ENCODE results near the gene PABPC3. TPM values are rescaled to one million over a fixed set of nuclear protein-coding genes. Genes with fewer than 3 reads are reported as not detected.

PABPC3 gene
- total and polyA plus RNA-seq, 2 donors from 2014 or later = 0.22 TPM; not detected in 1

DNA sequence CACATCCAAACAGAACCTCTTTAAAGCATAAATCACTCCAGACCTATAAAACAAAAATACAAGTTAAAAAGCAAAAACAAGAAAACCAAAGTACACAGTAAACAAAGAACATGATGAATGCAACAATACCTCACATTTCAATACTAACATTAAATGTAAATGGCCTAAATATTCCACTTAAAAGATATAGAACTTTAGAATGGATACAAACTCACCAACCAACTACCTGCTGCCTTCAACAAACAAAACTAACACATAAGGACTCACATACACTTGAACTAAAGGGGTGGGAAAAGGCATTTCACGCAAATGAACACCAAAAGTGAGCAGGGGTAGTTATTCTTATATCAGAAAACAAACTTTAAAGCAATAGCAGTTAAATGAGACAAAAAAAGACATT is 44.9 kb upstream of the PABPC3 start:
- Histone ChIP-seq H3K9me3 (ENCODE audit: control insufficient read depth in 2 of 3, insufficient read depth in 1 of 3, low read length in 3 of 3) (peaks cover 0 to 8% (median 0%) of the 10 kb centered on the region in 3 donors), H3K9ac (ENCODE audit: low read length in 3 of 3) (no peak overlapping the region), H3K36me3 (ENCODE audit: control insufficient read depth in 2 of 3, insufficient read depth in 3 of 3, low read length in 3 of 3) (no peaks in the 10 kb centered on the region), H3K27me3 (ENCODE audit: control insufficient read depth, insufficient read depth, low read length) (peaks cover 7% of the 10 kb centered on the region), H3K4me3 (ENCODE audit: low read length in 3 of 3) (no peak overlapping the region), H3K27ac (ENCODE audit: low read depth in 2 of 2, low read length in 2 of 2) (no peak overlapping the region), H3K4me1 (ENCODE audit: control insufficient read depth in 2 of 3, insufficient read depth in 2 of 3, low read depth in 1 of 3, low read length in 3 of 3) (no peaks in the 10 kb centered on the region)
- FAIRE-seq (no peak), DNase-seq (no peak)
- TF ChIP-seq CTCF (IDR thresholded peaks at IDR 0.05; ENCODE audit: borderline replicate concordance, extremely low read depth, insufficient read depth) = no peak
- intact Hi-C loops (cut with DNase I) = no loop called here

DNA sequence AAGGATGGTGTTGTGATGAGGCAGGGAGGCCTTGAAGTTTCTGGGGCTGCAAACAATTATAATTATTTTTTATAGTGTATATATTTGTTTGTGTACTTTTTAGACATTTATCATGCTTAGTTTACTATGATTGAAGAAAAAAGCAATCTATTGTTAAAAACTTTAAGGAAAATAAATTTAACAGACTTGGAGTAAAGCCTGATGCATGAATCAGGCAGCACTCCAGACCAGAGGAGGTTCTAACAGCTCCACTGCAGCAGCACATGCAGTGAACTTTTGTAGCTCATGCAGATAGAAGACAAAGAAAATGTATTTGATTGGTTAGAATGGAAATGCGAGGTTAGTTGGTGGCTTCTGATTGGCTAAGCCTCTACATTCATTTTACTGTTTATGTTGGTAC is 36.8 kb upstream of the PABPC3 start:
- H3K9me3 ChIP-seq (ENCODE audit: control insufficient read depth in 2 of 3, insufficient read depth in 1 of 3, low read length in 3 of 3) = no peaks in the 10 kb centered on the region
- H3K4me3 ChIP-seq (ENCODE audit: low read length in 3 of 3) = no peak overlapping the region
- H3K27ac ChIP-seq (ENCODE audit: low read depth in 2 of 2, low read length in 2 of 2) = no peak overlapping the region
- no peak overlapping the region for H3K9ac ChIP-seq (ENCODE audit: low read length in 3 of 3)
- no peaks in the 10 kb centered on the region for H3K4me1 ChIP-seq (ENCODE audit: control insufficient read depth in 2 of 3, insufficient read depth in 2 of 3, low read depth in 1 of 3, low read length in 3 of 3)
- intact Hi-C loops (cut with DNase I) = no loop called here
- DNase-seq (no peak), FAIRE-seq (no peak)
- no peak for TF ChIP-seq CTCF (IDR thresholded peaks at IDR 0.05; ENCODE audit: borderline replicate concordance, extremely low read depth, insufficient read depth)
- no peaks in the 10 kb centered on the region for H3K36me3 ChIP-seq (ENCODE audit: control insufficient read depth in 2 of 3, insufficient read depth in 3 of 3, low read length in 3 of 3)
- H3K27me3 ChIP-seq (ENCODE audit: control insufficient read depth, insufficient read depth, low read length) = no peaks in the 10 kb centered on the region

DNA sequence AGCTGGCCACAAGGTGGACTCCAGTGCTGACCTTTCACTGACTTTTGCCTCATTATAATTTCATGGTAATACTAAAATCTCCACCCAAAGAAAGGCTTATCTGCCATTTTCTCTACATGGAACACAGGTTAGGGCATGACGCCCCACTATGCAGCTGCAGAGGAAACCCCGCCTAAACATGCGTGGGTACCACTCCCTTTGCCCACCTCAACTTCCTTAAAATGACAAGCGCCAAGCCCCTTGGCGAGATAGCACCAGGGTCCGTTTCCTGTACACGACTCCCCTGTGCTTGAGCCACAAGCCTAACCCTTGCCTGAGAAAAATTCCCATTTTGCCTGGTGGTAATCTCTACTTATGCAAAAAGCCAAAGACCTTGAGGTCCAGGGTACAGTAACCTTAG is 36.0 kb upstream of the PABPC3 start:
- intact Hi-C loops (cut with DNase I) = no loop called here
- H3K36me3 ChIP-seq (ENCODE audit: control insufficient read depth in 2 of 3, insufficient read depth in 3 of 3, low read length in 3 of 3) = no peaks in the 10 kb centered on the region
- H3K4me1 ChIP-seq (ENCODE audit: control insufficient read depth in 2 of 3, insufficient read depth in 2 of 3, low read depth in 1 of 3, low read length in 3 of 3) = no peaks in the 10 kb centered on the region
- no peaks in the 10 kb centered on the region for H3K9me3 ChIP-seq (ENCODE audit: control insufficient read depth in 2 of 3, insufficient read depth in 1 of 3, low read length in 3 of 3)
- no peak for DNase-seq
- no peak for TF ChIP-seq CTCF (IDR thresholded peaks at IDR 0.05; ENCODE audit: borderline replicate concordance, extremely low read depth, insufficient read depth)
- H3K27ac ChIP-seq (ENCODE audit: low read depth in 2 of 2, low read length in 2 of 2) = no peak overlapping the region
- no peak for FAIRE-seq
- no peak overlapping the region for H3K4me3 ChIP-seq (ENCODE audit: low read length in 3 of 3)
- H3K27me3 ChIP-seq (ENCODE audit: control insufficient read depth, insufficient read depth, low read length) = no peaks in the 10 kb centered on the region
- no peak overlapping the region for H3K9ac ChIP-seq (ENCODE audit: low read length in 3 of 3)

GRCh38 chr13:25062479-25062878 is 33.5 kb upstream of the PABPC3 start:
- FAIRE-seq = no peak
- Histone ChIP-seq H3K9me3 (ENCODE audit: control insufficient read depth in 2 of 3, insufficient read depth in 1 of 3, low read length in 3 of 3) (no peaks in the 10 kb centered on the region), H3K27ac (ENCODE audit: low read depth in 2 of 2, low read length in 2 of 2) (no peak overlapping the region), H3K27me3 (ENCODE audit: control insufficient read depth, insufficient read depth, low read length) (no peaks in the 10 kb centered on the region), H3K9ac (ENCODE audit: low read length in 3 of 3) (no peak overlapping the region), H3K4me3 (ENCODE audit: low read length in 3 of 3) (no peak overlapping the region), H3K36me3 (ENCODE audit: control insufficient read depth in 2 of 3, insufficient read depth in 3 of 3, low read length in 3 of 3) (no peaks in the 10 kb centered on the region), H3K4me1 (ENCODE audit: control insufficient read depth in 2 of 3, insufficient read depth in 2 of 3, low read depth in 1 of 3, low read length in 3 of 3) (no peaks in the 10 kb centered on the region)
- intact Hi-C loops (cut with DNase I) = no loop called here
- TF ChIP-seq CTCF (IDR thresholded peaks at IDR 0.05; ENCODE audit: borderline replicate concordance, extremely low read depth, insufficient read depth) = no peak
- no peak for DNase-seq

All from kidney (tissue), 14 donors.